B cell (primary cell): ENCODE data around the gene TMEM221.

Source experiments
- CTCF ChIP-seq: fragments of 200-600 bp; IDR thresholded peaks from one replicate; pipeline ENCODE4 v1.8.0; 2022; ENCODE audit warnings: antibody characterized with exemption, mild to moderate bottlenecking
- EZH2 ChIP-seq: IDR thresholded peaks from 2 replicates; pipeline ENCODE4 v1.6.1; 2012; ENCODE audit warnings: borderline replicate concordance, low read depth, mild to moderate bottlenecking, moderate library complexity, low read length; ENCODE audit not compliant: insufficient read depth, poor library complexity, severe bottlenecking

- TF ChIP-seq CTCF (no peak), EZH2 (no peak)
Observed at GRCh38 chr19:17414097-17414496, 34.4 kb downstream of the TMEM221 start.
